GM19238 (cell line): ENCODE measurements around the gene ARHGAP12.
"Not testable (repeated sequence)": the region's sequence is repeated elsewhere in the genome, so short reads cannot be mapped to it uniquely, and the experiment has no call there.

Source experiments
- DNase-seq: peaks from one replicate; pipeline ENCODE4 v3.0.0; 2011; ENCODE audit warnings: low spot score; ENCODE audit not compliant: insufficient read length

The ARHGAP12 gene

DNA sequence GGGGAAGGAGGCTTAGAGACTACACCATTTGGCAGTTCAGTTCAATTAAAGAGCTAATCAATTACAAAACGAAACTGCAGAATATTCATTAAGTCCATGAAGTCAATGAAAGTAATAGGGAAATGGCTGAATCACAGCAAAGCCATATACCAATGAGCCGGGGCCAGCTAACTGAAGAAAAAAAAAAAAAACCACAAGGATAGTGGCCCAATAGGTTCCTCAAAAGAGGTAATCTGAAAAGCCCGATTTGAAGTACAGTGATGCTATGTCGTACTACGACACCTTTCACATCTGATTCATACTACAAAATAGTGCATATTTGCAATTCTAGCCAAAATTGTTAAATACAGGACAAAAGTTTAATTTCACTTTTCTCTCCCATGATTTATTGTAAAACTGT lies 2.5 kb downstream of the ARHGAP12 start:
- DNase-seq, result no peak

DNA sequence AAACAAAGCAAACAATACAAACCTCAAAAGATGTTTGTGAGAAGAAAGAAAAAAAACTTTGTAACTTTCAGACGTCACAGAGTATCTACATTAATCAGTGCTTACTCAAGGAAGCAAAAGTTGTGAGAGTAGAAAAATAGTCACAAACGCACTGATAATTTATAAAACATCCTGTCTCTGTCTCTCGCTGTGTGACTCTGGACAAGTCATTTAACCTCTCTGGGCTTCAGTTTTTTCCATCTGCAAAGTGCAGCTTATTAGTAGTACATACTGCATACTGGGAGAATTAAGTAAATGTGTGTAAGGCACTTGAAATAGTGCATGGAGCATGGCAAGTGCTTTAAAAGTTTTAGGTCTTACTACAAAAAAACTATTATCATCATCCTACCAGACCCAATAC lies 3.8 kb downstream of the ARHGAP12 start:
- no peak for DNase-seq

DNA sequence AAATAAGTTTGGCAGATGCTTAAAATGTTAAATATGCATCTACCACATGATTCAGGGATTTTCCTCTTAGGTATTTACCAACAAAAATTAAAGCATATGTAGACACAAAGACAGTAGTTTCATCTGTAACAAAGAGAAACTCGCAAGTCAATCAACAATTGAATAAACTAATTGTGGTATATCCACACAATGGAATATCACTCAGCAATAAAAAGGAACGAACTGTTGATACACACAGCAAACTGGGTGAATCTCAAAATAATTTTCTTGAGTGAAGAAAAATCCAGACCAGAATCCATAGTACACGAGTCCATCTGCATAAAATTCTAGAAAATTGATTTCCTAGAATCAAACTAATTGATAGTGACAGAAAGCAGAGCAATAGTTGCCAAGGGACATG lies 5.2 kb downstream of the ARHGAP12 start:
- no peak for DNase-seq

DNA sequence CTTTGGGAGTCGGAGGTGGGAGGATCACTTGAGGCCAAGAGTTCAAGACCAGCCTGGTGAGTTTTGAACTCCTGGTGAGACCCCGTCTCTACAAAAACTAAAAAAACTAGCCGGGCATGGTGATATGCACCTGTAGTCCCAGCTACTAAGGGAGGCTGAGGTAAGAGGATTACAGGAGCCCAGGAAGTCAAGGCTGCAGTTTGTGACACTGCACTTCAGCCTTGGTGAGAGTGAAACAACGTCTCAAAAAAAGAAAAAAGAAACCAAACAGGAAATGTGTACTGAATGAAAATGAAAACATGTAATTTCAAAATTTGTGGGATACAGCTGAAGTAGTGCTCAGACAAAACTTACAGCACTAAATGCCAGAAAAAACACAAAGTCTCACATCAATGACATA lies 7.6 kb downstream of the ARHGAP12 start:
- no peak for DNase-seq

DNA sequence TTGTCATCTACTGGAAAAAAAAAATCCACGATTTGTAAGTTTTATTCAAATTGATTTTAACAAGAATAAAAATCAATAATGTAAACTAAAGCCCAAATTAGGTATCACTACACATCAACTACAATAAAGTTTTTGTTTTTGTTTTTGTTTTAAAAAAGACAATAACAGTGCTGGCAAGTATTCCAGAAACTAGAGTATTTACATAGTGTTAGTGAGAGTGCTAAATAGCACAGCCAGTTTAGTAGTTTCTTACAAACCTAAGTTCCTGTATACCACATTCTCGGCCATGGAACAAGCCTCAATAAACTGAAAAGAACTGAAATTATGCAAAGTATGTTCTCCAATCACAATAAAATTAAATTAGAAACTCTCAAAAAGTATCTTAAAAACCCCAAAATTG lies 8.1 kb downstream of the ARHGAP12 start:
- DNase-seq, result no peak

DNA sequence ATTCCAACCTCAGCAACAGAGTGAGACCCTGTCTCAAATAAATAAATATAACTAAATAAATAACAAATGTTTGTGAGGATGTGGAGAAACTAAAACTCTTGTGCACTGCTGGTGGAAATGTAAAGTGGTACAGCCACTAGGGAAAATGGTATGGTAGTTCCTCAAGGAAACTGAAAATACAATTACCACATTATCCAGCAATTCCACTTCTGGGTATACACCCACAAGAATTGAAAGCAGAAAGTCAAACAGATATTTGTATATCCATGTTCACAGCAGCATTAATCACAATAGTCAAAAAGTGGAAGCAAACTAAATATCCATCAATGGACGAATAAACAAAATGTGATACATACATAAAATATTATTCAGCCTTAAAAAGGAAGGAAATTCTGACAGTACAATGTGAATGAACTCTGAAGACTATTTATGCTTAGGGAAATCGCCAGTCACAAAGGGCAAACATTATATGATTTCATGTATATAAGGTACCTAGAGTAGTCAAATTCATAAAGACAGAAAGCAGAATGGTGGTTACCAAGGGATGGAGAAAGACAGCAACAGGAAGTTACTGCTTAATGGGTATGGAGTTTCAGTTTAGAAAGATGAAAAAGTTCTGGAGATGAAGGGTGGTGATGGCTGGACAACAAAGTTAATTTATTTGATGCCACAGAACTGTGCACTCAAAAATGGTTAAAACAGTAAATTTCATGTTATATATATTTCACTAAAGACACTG lies 9.8 kb downstream of the ARHGAP12 start:
- DNase-seq, result no peak

DNA sequence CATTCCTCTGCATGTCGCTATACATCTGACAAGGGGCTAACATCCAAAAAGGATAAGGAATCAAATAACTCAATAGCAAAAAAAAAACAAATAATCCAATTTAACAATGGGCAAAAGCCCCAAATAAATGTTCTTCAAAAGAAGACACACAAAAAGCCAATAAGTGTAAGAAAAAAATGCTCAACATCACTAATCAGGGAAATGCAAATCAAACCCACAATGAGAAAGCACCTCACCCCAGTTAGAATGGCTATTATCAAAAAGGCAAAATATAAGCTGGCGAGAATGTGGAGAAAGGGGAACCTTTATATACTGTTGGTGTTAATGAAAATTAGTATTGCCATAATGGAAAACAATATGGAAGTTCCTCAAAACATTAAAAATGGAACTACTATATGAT lies 14.3 kb downstream of the ARHGAP12 start:
- no peak for DNase-seq

DNA sequence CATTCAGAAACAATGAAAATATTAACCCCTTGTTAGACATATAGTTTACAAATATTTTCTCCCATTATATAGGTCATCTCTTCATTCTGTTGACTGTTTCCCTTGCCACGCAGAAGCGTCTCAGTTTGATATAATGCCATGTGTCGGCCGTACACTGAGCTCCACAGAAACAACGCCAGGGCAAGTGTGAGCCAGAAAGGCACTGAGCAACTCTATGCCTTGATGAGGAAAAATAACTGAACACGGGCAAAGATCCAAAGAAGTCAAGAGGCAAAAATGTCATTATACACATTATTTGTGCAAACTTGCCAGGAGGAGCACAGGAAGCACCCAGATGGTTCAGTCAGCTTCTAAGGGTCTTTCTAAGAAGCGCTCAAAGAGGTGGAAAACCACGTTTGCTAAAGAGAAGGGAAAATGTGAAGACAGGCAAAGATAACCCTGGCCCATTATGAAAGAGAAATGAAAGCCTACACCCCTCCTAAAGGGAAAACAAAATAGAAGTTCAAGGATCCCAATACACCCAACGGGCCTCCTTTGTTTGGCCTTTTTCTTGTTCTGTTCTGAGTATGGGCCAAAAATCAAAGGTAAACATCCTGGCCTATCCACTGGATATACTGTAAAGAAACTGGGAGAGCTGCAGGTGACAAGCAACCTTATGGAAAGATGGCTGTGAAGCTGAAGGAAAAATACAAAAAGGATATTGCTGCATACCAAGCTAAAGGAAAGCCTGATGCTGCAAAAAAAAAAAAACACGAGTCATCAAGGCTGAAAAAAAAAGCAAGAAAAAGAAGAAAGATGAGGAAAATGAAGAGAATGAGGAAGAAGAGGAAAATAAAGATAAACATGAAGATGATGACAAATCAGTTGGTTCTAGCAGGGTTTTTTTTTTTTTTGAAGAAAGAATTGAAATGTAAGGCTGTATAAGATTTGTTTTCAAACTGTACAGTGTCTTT lies 15.5 kb downstream of the ARHGAP12 start:
- DNase-seq, result no peak

DNA sequence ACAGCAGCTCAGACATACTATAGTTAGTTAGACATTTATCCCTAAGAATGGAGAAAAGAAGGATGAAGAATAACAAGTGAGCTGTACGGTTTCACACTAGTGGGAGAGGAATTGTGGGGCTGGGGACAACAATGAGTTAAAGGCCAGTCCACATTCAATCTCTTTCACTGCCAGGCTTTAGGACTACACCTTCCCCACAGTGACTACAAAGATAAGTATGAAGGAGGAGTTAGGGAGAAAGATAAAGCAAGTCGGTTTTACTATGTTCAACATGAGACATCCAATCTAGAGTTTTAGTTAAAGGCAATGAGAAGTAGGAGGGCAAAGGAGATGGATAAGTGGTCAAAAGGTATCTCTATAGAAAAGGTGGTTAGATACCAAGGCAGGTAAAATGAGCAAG lies 16.3 kb downstream of the ARHGAP12 start:
- DNase-seq, result no peak

DNA sequence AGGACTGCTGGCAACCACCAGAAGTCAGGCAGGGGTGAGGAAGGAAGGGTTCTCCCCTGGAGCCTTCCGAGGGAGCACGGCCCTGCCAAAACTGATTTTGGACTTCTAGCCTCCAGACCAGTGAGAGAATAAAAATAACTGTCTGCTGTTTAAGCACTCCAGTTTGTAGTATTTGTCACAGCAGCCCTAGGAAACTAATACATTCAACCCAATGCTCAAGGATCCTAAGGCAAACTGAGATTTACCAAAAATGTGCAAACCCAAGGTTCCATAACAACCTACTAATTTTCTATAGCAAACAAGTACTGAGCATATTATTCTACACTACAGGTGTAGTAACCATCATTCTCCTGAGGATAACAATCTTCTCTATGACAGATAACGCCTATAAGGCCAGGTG lies 18.6 kb downstream of the ARHGAP12 start:
- no peak for DNase-seq

DNA sequence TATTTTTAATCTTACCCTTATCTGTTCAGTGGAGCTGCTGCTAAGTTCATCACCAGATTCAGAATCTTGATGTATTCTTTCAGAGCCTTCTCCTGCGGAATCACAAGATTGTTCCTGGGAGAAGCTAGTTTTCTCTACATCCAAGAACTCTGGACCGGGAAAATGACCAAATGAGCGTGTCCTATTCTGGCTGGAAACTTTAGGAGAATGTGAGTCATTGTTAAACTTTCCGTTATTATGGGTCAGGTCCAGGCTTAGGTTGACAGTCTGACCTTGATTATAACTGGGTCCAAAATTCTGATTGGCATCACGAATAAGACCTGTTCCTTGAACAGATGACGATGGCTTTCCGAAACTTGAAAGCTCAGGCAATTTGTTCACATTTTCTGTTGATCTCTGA lies 20.5 kb downstream of the ARHGAP12 start:
- no peak for DNase-seq

DNA sequence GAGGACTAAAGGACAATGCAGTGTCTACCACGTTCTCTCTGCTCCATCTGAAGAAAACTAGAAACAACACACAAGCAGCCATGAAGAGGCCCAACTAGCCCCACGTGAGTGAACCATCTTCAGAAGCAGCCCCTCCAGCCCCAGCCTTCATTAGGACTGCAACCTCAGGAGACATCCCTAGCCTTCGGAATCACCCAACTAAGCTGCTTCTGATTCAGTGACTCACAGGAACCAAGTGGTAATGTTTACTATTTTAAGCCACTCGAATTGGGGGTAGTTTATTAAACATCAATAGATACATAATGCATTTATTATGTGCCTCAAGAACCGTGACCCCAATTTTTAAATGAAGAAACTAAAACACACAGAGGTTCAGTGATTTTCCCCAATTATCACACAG lies 22.6 kb downstream of the ARHGAP12 start:
- no peak for DNase-seq

DNA sequence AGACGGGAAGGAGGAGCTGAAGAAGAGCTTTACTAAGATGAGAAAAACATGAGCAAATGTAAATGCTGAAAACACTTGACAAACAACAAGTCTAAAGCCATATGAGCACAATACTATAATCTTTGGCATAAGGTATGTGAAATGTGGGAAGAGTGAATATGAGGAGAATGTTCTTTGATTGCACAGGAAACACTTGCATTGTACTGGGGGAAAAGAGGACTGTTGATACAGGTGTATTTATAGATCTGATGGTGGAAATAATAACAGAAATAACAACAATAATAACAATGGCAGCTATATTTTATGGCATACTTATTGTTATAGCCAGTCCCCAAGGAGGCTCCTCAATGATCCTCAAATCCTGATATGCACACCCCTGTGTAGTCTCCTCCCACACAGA lies 23.0 kb downstream of the ARHGAP12 start:
- DNase-seq, result no peak

DNA sequence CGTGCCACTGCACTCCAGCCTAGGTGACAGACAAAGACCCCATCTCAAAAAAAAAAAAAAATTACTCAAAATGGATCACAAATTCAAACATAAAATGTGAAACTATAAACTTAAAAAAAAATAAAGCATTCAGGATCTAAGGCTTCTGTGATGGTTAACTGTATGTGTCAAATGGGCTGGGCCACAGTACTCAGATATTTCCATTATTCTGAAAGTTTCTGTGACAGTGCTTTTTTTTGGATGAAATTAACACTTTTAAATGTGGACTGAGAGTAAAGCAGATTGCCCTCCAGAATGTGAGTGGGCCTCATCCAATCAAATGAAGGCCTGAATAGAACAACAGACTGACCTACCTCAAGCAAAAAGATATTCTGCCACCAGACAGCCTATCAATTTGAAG lies 26.0 kb downstream of the ARHGAP12 start:
- DNase-seq, result no peak

DNA sequence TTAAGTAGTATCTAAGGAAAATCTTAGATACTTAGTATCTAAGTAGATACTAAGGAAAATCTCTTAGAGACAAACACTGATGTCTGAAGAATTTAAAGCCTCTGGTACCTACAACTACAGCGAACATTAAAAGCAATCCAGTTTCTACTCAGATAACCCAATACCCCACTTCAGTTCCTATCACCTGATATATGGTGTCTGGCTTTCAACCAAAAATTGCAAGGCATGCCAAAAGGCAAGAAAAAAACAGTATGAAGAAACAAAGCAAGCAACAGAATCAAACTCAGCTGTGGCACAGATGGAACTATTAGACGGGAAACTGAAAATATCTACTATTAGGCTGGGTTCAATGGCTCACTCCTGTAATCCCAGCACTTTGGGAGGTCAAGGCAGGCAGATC lies 31.1 kb downstream of the ARHGAP12 start:
- no peak for DNase-seq

DNA sequence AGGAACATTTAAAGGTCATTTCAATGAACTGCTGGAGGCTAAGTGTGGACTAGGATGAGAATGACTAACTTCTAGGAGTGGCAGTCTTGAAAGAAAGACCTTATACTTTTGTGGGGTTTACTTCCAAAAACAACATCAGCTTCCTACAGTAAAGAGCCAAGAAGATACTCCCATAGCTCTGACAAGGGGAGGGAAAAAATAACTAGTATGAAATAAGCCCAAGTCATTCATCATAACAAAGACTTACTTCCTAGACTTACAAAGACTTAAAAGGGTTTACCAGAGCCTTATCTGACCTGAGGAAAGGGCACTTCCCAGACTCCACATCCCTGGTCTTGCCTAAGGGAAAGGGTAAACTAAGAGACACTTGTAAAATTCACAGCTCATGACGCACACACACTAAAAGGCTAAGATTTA lies 31.7 kb downstream of the ARHGAP12 start:
- DNase-seq, result no peak

DNA sequence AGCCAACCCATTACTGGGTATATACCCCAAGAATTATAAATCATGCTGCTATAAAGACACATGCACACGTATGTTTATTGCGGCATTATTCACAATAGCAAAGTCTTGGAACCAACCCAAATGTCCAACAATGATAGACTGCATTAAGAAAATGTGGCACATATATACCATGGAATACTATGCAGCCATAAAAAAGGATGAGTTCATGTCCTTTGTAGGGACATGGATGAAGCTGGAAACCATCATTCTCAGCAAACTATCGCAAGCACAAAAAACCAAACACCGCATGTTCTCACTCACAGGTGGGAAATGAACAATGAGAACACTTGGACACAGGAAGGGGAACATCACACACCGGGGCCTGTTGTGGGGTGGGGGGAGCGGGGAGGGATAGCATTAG lies 32.9 kb downstream of the ARHGAP12 start:
- DNase-seq, result not testable (repeated sequence)

DNA sequence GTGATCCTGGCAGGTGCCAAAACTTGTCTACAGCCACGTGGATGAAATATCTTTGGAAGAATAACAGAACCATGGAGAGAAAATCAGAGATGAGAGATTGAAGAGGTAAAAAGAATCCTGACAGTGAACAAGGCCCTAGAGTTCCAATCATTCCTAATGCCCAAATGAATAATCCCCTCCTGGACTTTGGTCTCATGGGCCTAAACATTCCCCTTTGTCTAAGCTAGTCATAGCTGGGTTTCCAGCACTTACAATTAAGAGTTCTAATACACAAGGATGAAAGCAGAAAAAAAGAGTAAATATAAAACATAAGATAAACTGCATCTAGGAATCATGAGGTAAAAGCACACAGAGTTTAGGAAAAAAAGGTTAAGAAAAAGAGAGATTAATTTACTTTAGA lies 40.2 kb downstream of the ARHGAP12 start:
- DNase-seq, result no peak

DNA sequence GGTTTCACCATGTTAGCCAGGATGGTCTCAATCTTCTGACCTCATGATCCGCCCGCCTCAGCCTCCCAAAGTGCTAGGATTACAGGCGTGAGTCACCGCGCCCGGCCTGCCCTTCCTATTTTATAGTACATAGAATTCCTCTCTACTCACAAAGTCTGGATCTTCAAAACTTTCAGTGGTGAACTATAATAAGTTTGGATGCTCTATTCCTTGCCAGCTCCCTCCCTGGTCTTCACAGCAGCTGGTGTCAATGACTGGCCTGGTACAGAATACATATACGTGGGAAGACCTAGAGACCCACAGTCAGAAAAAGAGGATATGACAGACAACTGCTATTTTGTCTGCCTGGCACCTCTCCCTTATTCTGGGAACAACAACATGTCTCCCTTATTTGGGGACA lies 40.8 kb downstream of the ARHGAP12 start:
- DNase-seq, result no peak

DNA sequence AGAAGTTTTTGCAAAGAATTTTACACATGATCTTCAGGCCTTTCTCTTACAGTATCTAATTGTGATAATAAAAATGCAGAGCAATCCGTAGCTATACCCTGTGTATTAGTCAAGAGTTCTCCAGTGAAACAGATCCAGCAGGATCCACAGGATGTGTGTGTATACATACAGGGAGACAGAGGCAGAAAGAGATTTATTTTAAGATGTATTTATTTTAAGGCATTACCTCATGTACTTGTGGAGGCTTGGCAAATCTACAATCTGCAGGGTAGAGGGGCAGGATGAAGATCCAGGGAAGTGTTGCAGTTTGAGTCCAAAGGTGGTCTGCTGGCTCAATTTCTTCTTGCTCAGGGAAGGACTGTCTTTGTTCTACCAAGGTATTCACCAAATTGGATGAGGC lies 41.7 kb downstream of the ARHGAP12 start:
- no peak for DNase-seq

DNA sequence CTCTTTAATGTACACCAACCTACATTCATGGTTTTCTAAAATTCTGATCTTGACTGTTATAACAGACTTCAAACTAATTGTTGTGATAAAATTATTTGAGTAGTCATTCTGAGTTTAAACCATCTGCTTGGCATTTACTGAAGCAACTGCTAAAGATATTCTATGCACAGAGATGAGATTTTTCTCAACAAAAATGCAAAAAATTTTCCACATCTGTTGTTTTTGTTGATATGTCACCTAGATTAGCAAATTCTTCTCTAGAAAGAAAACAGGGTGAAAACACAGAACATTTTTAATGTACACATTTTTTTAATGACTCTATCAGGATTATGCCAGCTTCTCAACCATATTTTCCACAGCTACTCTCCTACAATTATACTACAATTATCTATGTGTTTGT lies 42.7 kb downstream of the ARHGAP12 start:
- no peak for DNase-seq

DNA sequence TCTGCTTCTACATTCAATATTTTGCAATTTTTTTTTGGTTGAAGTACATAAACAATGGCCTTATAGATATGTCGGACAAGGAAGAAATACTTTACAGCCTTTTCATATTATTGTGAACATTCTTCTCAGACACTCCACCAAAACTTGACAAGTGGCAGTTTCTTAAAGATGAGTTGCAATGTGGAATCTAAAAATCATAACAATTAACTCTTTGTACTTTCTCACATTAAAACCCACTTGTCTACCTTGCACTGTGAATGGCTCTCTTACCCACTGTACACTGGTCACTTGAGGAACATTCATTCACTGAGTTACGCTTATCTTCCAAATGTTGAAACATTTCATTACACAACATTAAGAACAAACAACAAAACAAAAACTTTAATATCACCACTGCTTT lies 44.2 kb downstream of the ARHGAP12 start:
- no peak for DNase-seq

DNA sequence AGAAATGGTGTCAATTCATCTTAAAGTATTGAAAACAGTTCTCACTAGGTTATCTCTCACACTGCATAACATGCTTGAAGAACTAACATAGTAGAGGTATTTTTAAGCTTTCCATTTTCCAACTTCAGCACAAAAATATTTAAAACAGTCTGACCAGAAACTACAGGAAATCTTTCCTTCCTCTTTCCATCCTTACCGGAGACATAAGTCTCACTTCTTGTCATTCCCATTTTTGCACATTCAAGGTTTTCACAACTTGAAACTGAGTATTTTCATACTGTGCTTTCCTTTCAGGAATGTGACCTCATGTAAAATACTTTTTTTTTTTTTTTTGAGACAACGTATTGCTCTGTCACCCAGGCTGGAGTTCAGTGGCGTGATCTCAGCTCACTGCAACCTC lies 45.2 kb downstream of the ARHGAP12 start:
- no peak for DNase-seq
